Measurements from ENCODE around the gene PPM1L.

GRCh38 chr3:160773722-160774121 lies 17.7 kb downstream of the PPM1L start:
- TF ChIP-seq CTCF (conservative IDR thresholded peaks at IDR 0.05) (no peak), EZH2 (IDR thresholded peaks at IDR 0.05; ENCODE audit: low read depth) (no peak)

Data from PC-9 (cell line).